Tibial nerve (tissue), 4 donors: ENCODE results near the gene PODXL2. TPM values are rescaled to one million over a fixed set of nuclear protein-coding genes. Genes with fewer than 3 reads are reported as not detected.

Experiments
- DNase-seq, 2 donors: peaks; one replicate each; pipeline ENCODE4 v3.0.0-alpha.2; 2019; ENCODE audit warnings: low spot score in 2 of 2
- H3K27ac ChIP-seq, 4 donors: fragments of 200-600 bp; sonication (generic) in 3 of 4; one replicate each; pipeline ENCODE4 v1.5.1; 2017 to 2019; ENCODE audit warnings: mild to moderate bottlenecking in 1 of 4
- H3K27me3 ChIP-seq, 2 donors: fragments of 200-600 bp; sonication (generic) in 1 of 2; one replicate each; pipeline versions ENCODE4 v1.5.1 to v1.6.0; 2017 to 2019
- H3K36me3 ChIP-seq, 3 donors: fragments of 200-600 bp; sonication (generic); one replicate each; pipeline ENCODE4 v1.5.1; 2018 to 2019
- H3K4me1 ChIP-seq, 4 donors: fragments of 200-600 bp; sonication (generic) in 3 of 4; one replicate each; pipeline ENCODE4 v1.5.1; 2017 to 2019
- H3K4me3 ChIP-seq, 4 donors: fragments of 200-600 bp; sonication (generic) in 3 of 4; one replicate each; pipeline ENCODE4 v1.5.1; 2017 to 2019; ENCODE audit warnings: mild to moderate bottlenecking in 1 of 4, moderate library complexity in 1 of 4
- H3K9me3 ChIP-seq, 4 donors: fragments of 200-600 bp; sonication (generic) in 3 of 4; one replicate each; pipeline ENCODE4 v1.5.1; 2017 to 2019
- EP300 ChIP-seq, 2 donors: sonication (generic); formaldehyde crosslinking; IDR thresholded peaks; one replicate each; pipeline ENCODE4 v1.6.1; 2017; ENCODE audit warnings: antibody characterized with exemption in 2 of 2, mild to moderate bottlenecking in 1 of 2
- POLR2A ChIP-seq, 2 donors: fragments of 450-650 bp; IDR thresholded peaks; one replicate each; pipeline ENCODE4 v1.6.1; 2017; ENCODE audit warnings: antibody characterized with exemption in 2 of 2, mild to moderate bottlenecking in 2 of 2, moderate library complexity in 2 of 2
- WGBS, 2 donors: methylation state at CpG; one replicate each; pipeline ENCODE4 v1.1.5; 2018; 5-methylcytosine and 5-hydroxymethylcytosine counted together
- total RNA-seq, 4 donors: library from RNA; depleted of rRNA; stranded (reverse); fragments of >200 nt; gene quantifications; one replicate each; pipeline ENCODE4 v1.1.0, GENCODE V29; 2016
- TF ChIP-seq, protein P1 (sequence below), 5 experiments: fragments of 200-600 bp in 3 of 5; fragments of 450-650 bp in 2 of 5; sonication (generic) in 3 of 5; IDR thresholded peaks; one replicate each; pipeline ENCODE4 v1.5.1; 2016 to 2019; ENCODE audit warnings: antibody characterized with exemption in 5 of 5, mild to moderate bottlenecking in 3 of 5, moderate library complexity in 2 of 5

PODXL2 gene, protein sequence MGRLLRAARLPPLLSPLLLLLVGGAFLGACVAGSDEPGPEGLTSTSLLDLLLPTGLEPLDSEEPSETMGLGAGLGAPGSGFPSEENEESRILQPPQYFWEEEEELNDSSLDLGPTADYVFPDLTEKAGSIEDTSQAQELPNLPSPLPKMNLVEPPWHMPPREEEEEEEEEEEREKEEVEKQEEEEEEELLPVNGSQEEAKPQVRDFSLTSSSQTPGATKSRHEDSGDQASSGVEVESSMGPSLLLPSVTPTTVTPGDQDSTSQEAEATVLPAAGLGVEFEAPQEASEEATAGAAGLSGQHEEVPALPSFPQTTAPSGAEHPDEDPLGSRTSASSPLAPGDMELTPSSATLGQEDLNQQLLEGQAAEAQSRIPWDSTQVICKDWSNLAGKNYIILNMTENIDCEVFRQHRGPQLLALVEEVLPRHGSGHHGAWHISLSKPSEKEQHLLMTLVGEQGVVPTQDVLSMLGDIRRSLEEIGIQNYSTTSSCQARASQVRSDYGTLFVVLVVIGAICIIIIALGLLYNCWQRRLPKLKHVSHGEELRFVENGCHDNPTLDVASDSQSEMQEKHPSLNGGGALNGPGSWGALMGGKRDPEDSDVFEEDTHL
- 10 to 100 TPM; 12.7 to 19.8 (median 14.1) TPM for total RNA-seq

DNA sequence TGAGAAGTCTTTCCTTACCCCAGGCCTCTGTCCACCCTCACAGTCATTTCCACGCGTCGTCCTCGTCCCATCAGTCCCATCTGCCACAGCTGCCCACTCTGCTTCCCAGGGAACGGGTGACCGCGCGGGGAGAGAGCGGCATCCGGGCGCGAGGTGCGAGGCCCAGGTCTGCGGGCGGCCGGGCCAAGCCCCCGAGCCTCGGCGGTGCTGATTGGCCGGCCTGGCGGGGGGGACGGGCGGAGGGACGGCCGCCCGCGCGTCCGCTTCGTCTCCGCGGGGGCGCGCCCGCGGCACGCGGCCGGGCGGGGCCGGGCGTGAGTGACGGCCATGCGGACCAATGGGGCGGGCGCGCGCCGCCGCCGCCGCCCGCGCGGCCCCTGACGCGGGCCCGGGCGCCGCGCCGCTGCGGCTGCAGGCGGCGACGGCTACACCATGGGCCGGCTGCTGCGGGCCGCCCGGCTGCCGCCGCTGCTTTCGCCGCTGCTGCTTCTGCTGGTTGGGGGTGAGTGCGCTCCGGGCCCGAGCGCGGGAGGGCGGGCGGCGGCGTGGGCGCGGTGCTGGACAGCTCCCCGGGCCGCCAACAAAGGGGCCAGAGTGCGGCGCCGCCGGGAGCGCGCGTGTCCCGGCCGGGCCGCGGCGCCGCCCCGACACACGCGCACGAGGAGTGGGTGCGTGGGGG, at the start of gene PODXL2:
TSS of gene PODXL2 (plus strand) at position 398 of the 679 bp plus-strand sequence. CDS start at position 433, 35 bp downstream.
- DNase-seq: no peak
- TF ChIP-seq EP300 (IDR thresholded peaks at IDR 0.05) (no peak), POLR2A (IDR thresholded peaks at IDR 0.05) (no peak)
- TF ChIP-seq, protein P1, sequence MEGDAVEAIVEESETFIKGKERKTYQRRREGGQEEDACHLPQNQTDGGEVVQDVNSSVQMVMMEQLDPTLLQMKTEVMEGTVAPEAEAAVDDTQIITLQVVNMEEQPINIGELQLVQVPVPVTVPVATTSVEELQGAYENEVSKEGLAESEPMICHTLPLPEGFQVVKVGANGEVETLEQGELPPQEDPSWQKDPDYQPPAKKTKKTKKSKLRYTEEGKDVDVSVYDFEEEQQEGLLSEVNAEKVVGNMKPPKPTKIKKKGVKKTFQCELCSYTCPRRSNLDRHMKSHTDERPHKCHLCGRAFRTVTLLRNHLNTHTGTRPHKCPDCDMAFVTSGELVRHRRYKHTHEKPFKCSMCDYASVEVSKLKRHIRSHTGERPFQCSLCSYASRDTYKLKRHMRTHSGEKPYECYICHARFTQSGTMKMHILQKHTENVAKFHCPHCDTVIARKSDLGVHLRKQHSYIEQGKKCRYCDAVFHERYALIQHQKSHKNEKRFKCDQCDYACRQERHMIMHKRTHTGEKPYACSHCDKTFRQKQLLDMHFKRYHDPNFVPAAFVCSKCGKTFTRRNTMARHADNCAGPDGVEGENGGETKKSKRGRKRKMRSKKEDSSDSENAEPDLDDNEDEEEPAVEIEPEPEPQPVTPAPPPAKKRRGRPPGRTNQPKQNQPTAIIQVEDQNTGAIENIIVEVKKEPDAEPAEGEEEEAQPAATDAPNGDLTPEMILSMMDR (IDR thresholded peaks at IDR 0.05): no peak
- no peaks in the 10 kb centered on the region for H3K9me3 ChIP-seq
- peaks cover 0 to 18% of the 10 kb centered on the region in 2 donors for H3K27me3 ChIP-seq
- no peaks in the 10 kb centered on the region for H3K36me3 ChIP-seq
- peak within 1 kb of the TSS in 2 of 4 donors; percentile 28 to 66 for H3K27ac ChIP-seq
- H3K4me1 ChIP-seq: peaks cover 0 to 25% (median 9%) of the 10 kb centered on the region in 4 donors
- H3K4me3 ChIP-seq: peak within 1 kb of the TSS; percentile 44 to 65 (median 48)
- WGBS, 2 donors: 4 to 36% methylated on average over 8 to 90 of the region's 105 CpGs

DNA sequence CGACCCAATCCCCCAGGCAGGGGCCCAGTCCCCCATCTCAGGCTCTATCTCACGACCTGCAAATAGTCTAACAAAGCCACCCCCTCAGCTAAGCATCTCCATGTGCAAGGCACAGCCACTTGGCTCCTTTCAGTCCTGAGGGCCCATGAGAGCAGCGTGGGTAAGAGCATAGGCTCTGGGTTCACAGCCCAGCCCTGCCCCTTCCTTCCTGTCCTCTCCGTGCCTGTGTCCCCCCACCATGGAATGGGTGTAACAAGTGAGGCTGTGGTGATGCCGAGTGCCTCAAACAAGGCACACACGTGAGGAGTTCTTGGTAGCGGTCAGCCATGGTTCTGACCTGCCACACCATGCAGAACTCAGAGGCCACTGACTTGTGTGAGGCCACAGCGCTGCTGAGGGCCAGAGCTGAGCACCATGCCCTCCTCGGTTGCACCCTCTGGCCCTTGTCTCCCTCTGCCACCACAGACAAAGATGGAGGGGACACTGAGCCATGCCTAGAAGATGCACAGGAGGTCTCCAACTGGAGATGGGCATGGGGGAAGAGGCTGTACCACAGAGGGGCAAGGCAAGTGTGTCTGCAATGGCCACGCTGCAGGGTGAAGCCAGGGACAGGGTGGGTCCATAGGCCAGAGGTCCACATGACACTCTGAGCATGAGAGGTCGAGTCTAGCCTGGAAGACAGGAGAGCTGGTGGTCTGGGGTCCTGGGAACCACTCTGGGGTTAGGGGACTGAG, 48.5 kb upstream of the PODXL2 start:
- no peak overlapping the region for H3K4me3 ChIP-seq
- no peak for DNase-seq
- 76 to 79% methylated on average over 10 to 11 of the region's 11 CpGs for WGBS, 2 donors
- H3K36me3 ChIP-seq: peaks cover 0 to 62% (median 0%) of the 10 kb centered on the region in 3 donors
- no peak overlapping the region for H3K27ac ChIP-seq
- H3K4me1 ChIP-seq: peaks cover 0 to 34% (median 1%) of the 10 kb centered on the region in 4 donors
- H3K9me3 ChIP-seq: no peaks in the 10 kb centered on the region
- TF ChIP-seq POLR2A (IDR thresholded peaks at IDR 0.05): no peak
- TF ChIP-seq, protein P1 (IDR thresholded peaks at IDR 0.05): no peak
- no peak for TF ChIP-seq EP300 (IDR thresholded peaks at IDR 0.05)
- H3K27me3 ChIP-seq: no peaks in the 10 kb centered on the region

DNA sequence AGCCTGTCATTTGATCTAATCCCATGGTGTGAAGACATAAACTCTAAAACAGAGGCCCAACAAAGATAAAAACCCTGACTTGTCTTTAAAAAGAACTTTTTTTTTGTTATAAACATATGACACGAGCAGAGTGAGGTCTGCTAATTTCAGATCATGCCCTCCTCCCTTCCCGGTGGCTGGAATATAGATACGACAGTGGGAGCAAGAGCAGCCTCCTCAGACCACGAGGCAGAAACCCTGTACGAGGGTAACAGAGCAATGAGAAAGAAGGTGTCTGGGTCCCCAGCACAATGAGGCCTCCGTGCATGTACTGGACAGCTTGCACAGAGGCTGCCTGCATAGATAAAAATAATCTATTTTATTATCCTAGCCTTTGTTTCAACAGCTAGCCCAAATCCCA, 44.3 kb upstream of the PODXL2 start:
- Histone ChIP-seq H3K4me3 (no peak overlapping the region), H3K27me3 (no peaks in the 10 kb centered on the region), H3K36me3 (peaks cover 0 to 20% (median 0%) of the 10 kb centered on the region in 3 donors), H3K4me1 (peaks cover 0 to 67% (median 19%) of the 10 kb centered on the region in 4 donors), H3K9me3 (no peaks in the 10 kb centered on the region), H3K27ac (no peak overlapping the region)
- TF ChIP-seq, protein P1 (IDR thresholded peaks at IDR 0.05): no peak
- TF ChIP-seq EP300 (IDR thresholded peaks at IDR 0.05): no peak
- TF ChIP-seq POLR2A (IDR thresholded peaks at IDR 0.05): no peak
- no peak for DNase-seq
- WGBS, 2 donors: 91 to 92% methylated on average over 6 of the region's 6 CpGs

DNA sequence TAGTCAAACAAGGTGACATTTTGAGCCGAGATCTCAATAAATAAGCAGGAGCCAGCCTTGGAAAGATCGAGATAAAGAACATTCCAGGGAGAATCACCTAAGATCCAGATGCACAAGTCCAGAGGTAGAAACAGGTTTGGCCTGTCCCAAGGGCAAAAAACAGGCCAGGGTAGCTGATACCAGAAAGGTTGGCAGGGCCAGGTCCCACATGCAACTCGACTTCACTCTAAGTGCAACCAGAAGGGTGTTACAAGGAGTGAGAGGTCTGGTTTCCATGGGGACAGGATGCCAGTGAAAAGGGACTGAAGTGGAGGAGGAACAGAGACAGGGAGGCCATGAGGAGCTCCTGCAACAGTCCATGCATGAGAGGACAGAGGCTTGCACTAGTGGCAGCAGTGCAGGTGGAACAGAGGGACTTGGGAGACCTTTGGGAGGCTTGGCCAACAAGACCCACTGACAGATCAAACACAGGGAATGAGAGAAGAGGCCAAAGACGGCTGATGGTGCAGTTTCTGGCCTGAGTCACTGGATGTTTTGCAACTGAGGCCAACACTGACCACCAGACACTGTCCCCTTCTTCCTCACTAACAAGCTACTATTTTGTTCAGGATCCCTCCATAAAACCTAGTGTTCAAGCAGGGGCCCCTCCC, 43.7 kb upstream of the PODXL2 start:
- Histone ChIP-seq H3K27me3 (no peaks in the 10 kb centered on the region), H3K4me3 (no peak overlapping the region), H3K9me3 (no peaks in the 10 kb centered on the region), H3K27ac (peak overlapping the region in 1 of 4 donors; percentile 30), H3K4me1 (peaks cover 0 to 63% (median 19%) of the 10 kb centered on the region in 4 donors), H3K36me3 (peaks cover 0 to 15% (median 0%) of the 10 kb centered on the region in 3 donors)
- 54 to 67% methylated on average over 4 of the region's 4 CpGs for WGBS, 2 donors
- DNase-seq: no peak
- TF ChIP-seq POLR2A (IDR thresholded peaks at IDR 0.05) (no peak), EP300 (IDR thresholded peaks at IDR 0.05) (no peak)
- TF ChIP-seq, protein P1 (IDR thresholded peaks at IDR 0.05): no peak
